H1 (cell line): ENCODE measurements around the gene VSNL1. TPM values are rescaled to one million over a fixed set of nuclear protein-coding genes. Genes with fewer than 3 reads are reported as not detected.

Source experiments
- CBX8 ChIP-seq: fragments of 300-800, 300-1000 bp; sonication (generic); IDR thresholded peaks from 2 replicates; pipeline ENCODE4 v1.7.1; 2016; ENCODE audit warnings: low read depth, low read length, borderline replicate concordance
- CTBP2 ChIP-seq: IDR thresholded peaks from 2 replicates; pipeline ENCODE4 v1.7.0; 2011; ENCODE audit warnings: borderline replicate concordance, mild to moderate bottlenecking, moderate library complexity, mixed read lengths, low read length; ENCODE audit not compliant: insufficient read depth, insufficient read length
- KDM1A ChIP-seq: fragments of 200-600, 300-600 bp; sonication (generic); IDR thresholded peaks from 2 replicates; pipeline ENCODE4 v1.7.1; 2016; ENCODE audit warnings: mild to moderate bottlenecking, low read length, borderline replicate concordance
- PHF8 ChIP-seq: fragments of 200-600 bp; sonication (generic); conservative IDR thresholded peaks from 2 replicates; pipeline ENCODE4 v1.7.1; 2012; ENCODE audit warnings: low read depth, mild to moderate bottlenecking, inconsistent platforms, low read length, moderate library complexity
- RFX5 ChIP-seq: IDR thresholded peaks from 2 replicates; pipeline ENCODE4 v1.6.1; 2011; ENCODE audit warnings: low read depth, low read length, improper control_type of control experiment, borderline replicate concordance
- polyA plus RNA-seq, 7 experiments: library from polyadenylated mRNA; depleted of rRNA in 3 of 7; stranded (reverse) in 5 of 7; unstranded in 2 of 7; fragments of >200 nt in 5 of 7; fragments of 200-250 nt in 2 of 7; gene quantifications; 1 replicate in 5 of 7; 2 replicates in 1 of 7; 4 replicates in 1 of 7; pipeline versions ENCODE4 v1.2.1 to v1.2.3, GENCODE V29; 2011 to 2013; ENCODE audit warnings: missing spikeins in 2 of 7, mixed read lengths in 2 of 7
- total RNA-seq: library from RNA; stranded (reverse); fragmentation: NEBNext Ultra II Directional; extraction: Animal tissue kit (Norgen Biotek cat#: 25700); gene quantifications from 2 replicates; pipeline ENCODE4 v1.2.1, GENCODE V29; 2021

The VSNL1 gene
- total and polyA plus RNA-seq, 2 of the 8 experiments (the other 6 are each of a cell fraction or from before 2014, with no cell fraction given), result 49.4 to 108 TPM

- TF ChIP-seq CTBP2 (no peak), KDM1A (no peak), RFX5 (no peak), PHF8 (no peak), CBX8 (no peak)
These were observed 7.0 kb upstream of the VSNL1 start (continued) for GRCh38 chr2:17533546-17533945.
